ENCODE data around the gene RAP1GAP.
"Not testable (repeated sequence)": the region's sequence is repeated elsewhere in the genome, so short reads cannot be mapped to it uniquely, and the experiment has no call there.

The RAP1GAP gene

GRCh38 chr1:21569820-21570527 lies 99.2 kb downstream of the RAP1GAP start:
- no peak for DNase-seq (ENCODE audit: low read depth)

GRCh38 chr1:21568809-21569385 lies 100.3 kb downstream of the RAP1GAP start:
- no peak for DNase-seq (ENCODE audit: low read depth)

DNA sequence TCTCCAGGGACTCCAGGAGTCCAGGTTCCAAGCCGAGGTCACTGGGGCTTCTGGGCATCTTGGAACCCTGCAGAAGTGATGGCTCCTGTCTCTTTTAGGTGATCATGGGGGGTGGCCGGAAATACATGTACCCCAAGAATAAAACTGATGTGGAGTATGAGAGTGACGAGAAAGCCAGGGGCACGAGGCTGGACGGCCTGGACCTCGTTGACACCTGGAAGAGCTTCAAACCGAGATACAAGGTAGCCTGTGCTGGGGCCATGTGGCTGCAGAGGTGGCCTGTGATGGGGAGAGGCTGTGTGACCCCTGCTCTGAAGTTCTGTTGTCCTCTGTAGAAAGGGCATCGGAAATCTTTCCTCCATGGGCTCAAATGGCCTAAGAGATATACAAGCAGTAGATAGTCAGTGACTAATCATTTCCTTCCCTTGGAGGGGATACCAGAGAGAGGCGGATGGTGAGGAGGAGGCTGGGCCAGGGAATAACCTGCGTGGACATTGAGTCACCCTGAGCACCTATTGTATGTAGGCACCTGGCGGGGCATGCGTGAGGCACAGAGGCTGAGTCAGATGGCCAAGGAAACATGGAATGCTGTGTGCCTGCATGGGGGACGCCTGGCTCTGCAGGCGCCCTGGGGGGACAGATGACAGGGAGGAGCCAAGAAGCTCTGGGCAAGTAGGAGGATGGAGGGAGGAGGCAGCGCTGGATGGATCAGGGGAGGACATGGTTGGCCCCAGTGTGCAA lies 101.0 kb downstream of the RAP1GAP start:
- no peak for DNase-seq (ENCODE audit: low read depth)

DNA sequence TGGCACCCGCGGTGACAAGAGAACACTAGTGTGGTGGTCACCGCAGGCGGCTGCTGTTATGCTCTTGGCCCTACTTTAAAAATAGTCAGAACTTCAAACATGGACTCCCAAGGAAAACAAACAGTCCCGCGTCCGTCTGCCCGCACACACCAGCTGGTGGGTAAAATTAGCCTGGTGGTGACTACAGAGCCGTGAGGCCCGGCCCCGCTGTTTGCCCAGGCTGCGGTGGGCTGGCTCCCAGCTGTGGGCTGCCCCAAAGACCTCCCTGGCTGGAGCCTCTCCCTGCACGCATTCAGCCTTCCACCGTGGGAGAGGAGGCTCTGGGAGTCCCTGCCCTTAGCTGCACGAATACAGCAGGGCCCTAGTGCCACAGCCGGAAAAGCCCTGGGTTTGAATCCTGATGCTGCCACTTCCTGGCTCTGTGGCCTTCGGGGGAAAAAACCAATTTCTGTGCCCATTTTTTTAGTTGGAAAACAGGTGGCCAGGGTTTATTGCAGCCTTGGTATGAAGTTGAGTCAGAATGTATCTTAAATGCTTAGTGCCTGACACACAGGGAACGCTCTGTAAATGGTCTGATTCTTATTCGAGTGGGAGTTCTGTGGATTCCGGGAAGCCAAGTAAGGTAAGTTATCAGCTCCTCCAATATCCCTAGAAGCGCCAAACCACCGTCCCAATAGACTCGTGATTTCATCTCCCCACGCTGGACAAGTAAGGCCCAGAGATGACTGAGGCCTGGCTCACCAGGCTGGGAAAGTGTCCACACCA lies 101.7 kb downstream of the RAP1GAP start:
- DNase-seq (ENCODE audit: low read depth): no peak

DNA sequence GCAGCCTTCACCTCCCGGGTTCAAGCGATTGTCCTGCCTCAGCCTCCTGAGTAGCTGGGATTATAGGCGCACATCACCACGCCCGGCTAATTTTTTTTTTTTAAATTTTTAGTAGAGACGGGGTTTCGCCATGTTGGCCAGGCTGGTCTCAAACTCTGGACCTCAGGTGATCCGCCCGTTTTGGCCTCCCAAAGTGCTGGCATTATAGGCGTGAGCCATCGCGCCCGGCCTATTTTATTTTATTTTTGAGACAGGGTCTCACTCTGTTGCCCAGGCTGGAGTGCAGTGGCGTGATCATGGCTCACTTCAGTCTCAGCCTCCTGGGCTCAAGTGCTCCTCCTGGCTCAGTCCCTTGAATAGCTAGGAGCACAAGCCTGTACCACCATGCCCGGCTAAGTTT lies 102.8 kb downstream of the RAP1GAP start:
- not testable (repeated sequence) for DNase-seq (ENCODE audit: low read depth)

DNA sequence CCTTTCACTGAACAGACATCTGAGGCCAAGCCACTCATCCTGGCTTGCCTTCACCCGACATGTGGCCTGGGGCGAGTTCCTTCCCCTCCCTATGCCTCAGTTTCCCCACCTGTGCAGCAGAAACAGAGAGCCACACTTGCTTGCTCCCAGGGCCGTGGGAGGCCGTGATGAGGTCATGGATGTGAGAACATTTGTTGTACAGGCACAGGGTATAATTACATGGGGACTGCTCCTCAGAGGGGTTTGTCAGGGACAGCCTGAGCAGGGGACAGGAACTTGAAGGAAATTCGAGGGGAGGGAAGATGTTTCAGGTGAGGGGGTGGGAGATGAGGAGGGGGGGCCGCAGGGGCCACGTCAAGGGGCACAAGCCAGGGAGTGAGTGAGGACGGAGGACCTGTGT lies 103.9 kb downstream of the RAP1GAP start:
- DNase-seq (ENCODE audit: low read depth): no peak

DNA sequence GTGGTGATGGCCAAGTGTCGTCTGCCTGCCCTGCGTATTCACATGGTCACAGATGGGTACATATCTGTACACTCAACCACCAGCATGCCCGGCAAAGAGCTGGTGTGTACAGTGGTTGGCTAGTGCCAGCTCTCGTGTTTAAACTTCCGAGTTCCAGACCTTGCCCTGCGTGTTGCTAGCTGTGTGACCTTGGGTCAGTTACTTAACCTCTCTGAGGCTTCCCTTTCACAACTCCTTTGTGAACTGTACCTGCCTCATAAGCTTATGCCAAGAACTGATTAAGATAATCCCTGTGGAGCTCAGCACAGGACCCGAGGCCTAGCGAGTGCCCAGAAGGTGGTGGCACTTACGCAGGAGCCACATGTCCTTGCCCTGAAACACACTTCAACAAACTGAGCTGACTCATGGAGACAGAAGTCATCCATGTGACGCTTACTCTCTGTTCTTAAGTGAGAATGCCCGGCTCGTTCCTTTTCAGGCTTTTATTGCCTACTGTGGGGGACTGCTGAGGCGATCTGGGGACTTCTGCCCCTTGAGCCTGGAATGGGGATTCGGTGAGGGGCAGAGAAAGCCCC lies 104.5 kb downstream of the RAP1GAP start:
- DNase-seq (ENCODE audit: low read depth): no peak

GRCh38 chr1:21563971-21564370 lies 105.2 kb downstream of the RAP1GAP start:
- no peak for DNase-seq (ENCODE audit: low read depth)

DNA sequence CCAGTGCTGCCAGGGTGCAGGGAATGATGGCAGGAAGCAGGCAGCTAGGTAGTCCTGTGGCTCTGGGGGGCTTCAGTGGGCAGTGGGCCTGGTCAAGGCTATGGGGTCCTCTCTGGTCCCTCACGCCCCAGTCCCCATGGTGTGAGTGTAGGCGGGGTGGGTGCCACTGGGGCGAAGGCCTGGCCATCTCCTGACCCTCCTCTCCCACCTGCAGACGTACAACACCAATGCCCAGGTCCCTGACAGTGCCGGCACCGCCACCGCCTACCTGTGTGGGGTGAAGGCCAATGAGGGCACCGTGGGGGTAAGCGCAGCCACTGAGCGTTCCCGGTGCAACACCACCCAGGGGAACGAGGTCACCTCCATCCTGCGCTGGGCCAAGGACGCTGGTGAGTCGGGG lies 106.3 kb downstream of the RAP1GAP start:
- no peak for DNase-seq (ENCODE audit: low read depth)

DNA sequence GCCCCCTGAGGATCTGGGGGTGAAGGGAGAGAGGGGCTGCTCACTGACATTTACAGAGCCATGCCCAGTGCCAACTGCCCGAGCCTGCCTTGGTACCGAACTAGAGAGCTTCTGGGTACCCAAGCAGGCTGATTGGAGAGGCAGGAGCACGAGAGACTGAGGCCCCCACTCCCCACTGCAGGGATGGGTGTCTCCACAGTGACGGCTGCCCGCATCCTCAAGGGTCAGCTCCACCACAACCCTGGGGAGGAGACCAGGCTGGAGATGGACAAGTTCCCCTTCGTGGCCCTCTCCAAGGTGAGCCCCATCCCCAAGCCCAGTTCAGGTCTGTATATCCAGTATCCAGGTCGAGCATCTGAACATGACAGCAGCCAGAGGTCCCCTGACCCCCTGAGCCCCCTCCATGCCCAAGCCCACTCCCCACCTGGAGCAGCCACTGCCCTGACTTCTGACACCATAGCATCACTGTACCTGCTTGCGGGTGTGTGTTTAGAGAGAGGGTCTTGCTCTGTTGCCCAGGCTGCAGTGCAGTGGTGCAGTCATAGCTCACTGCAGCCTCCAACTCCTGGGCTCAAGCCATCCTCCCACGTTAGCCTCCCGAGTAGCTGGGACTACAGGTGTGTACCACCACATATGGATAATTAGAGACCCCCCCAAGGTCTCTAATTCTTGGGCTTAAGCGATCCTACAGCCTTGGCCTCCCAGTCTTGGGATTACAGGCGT lies 108.1 kb downstream of the RAP1GAP start:
- DNase-seq (ENCODE audit: low read depth): no peak

- no peak for DNase-seq (ENCODE audit: low read depth)
Observed at GRCh38 chr1:21559788-21560567, 109.2 kb downstream of the RAP1GAP start.

DNA sequence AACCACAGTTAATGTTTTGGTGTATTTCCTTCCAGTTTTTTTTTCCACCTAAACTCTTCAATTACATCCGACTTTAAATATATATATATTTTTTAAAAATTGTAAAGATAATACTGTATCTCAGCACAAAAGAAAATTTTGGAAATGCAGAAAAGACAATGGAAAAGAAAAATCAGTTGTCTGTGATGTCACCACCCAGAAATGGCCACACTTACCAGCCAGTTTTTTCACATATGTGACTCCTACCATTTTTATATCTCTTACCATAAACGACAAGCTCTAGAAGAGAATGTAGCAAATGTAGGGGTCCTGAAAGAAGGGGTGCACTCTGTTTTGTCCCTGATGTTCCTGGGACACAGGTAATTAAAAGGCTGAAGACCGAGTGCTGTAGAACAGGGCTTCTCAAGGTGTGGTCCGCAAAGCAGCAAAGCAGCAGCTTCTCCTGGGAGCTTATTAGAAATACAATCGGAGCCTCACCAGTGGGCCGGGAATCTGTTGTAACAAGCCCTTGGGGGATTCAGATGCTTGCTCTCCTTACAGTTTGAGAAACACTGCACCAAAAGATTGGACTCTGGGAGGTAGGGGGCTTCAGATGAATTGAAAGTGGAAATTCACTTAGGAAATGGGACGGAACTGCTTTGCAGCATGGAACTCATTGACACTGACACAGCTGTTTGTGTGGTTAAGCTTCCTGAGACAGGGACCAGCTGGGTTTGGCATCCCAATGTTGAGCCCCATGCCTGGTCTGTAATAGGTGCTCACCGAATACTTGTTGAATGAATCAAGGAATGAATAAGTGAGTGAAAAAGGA lies 115.8 kb downstream of the RAP1GAP start:
- DNase-seq (ENCODE audit: low read depth): no peak

DNA sequence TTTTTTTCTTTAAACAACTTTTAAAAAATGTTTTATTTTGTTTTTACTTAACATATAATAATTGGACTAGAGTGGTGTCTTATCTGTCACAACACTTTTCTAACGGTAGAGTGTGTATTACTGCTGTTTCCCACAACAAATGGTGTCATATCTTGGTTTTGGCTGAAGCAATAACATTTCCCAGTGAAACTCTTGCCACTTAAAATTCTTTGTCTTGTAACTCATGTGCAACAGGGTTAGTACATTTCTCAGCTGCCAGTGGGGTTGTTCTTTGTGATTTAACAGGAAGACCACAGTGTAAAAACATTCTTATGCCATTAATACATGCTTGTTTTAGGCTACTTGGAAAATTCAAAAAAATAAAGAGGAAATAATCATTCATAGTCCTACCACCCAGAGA lies 116.4 kb downstream of the RAP1GAP start:
- DNase-seq (ENCODE audit: low read depth): no peak

- DNase-seq (ENCODE audit: low read depth): no peak
Observed at GRCh38 chr1:21550866-21551475, 118.2 kb downstream of the RAP1GAP start.

- no peak for DNase-seq (ENCODE audit: low read depth)
Observed at GRCh38 chr1:21550097-21550496, 119.1 kb downstream of the RAP1GAP start.

DNA sequence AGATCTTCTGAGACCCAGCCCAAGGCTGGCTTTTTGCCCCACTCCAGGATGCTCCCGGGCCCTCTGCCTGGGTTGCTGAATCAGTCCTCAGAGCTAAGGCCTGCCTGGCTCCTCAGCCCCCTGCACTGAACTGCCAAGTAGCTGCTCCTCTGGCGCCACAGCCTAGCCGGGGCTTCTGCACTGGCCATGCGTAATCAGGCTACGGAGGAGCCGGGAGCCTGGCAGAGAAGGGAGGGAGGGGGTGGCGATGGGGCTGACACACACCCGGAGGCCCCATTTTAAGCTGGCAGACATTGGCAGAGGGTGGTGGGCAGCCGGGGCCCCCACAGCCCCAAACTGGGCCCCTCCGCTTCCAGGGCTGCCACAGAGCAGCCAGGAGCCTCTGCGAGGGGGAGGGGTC lies 121.3 kb downstream of the RAP1GAP start:
- no peak for DNase-seq (ENCODE audit: low read depth)
